Measurements from ENCODE around the gene ACTG1. TPM values are rescaled to one million over a fixed set of nuclear protein-coding genes. Genes with fewer than 3 reads are reported as not detected.

Gene ACTG1
- total and polyA plus RNA-seq, 2 of the 4 experiments (the other 2 are of a cell fraction): 10,907 to 15,732 TPM

GRCh38 chr17:81526662-81527571, 14.3 kb upstream of the ACTG1 start:
- BruUV-seq (replicated peaks): no TSS peak
- no peaks in the 10 kb centered on the region for H3K36me3 ChIP-seq (ENCODE audit: control insufficient read depth, insufficient read depth, low read length)
- H4K8ac ChIP-seq (ENCODE audit: low read depth in 2 of 2, low read length in 2 of 2): no peak overlapping the region
- dilution Hi-C loops (cut with HindIII; ENCODE audit: low sequenced_read_pairs, unreplicated experiment): no loop called here
- no peak overlapping the region for H3K4me2 ChIP-seq (ENCODE audit: low read depth, low read length)
- H3K9me3 ChIP-seq (ENCODE audit: control insufficient read depth, insufficient read depth, low read length): no peaks in the 10 kb centered on the region
- H3K4me1 ChIP-seq (ENCODE audit: control insufficient read depth, insufficient read depth, low read length): peaks cover 5% of the 10 kb centered on the region; the same call in 1 of the 2 replicates
- POLR2A ChIA-PET (ENCODE audit: unreplicated experiment): no interaction called here
- H3K56ac ChIP-seq (ENCODE audit: extremely low read depth, insufficient read depth, low read length): no peak overlapping the region
- peaks cover 9% of the 10 kb centered on the region for H3K27me3 ChIP-seq (ENCODE audit: control insufficient read depth, insufficient read depth, low read length)
- H4K5ac ChIP-seq (ENCODE audit: low read depth, low read length): no peak overlapping the region
- no peak overlapping the region for H2AFZ ChIP-seq (replicated peaks; ENCODE audit: low read length, poor library complexity)
- CTCF ChIA-PET: no interaction called here
- H2BK5ac ChIP-seq (ENCODE audit: low read depth, low read length, poor library complexity, severe bottlenecking): no peak overlapping the region
- in situ Hi-C loops (cut with MboI; ENCODE audit: low sequenced_read_pairs): no loop called here
- no peak overlapping the region for H2BK120ac ChIP-seq (ENCODE audit: low read depth, low read length)
- peaks cover 5% of the 10 kb centered on the region; the same call in 1 of the 2 replicates for H3K9me1 ChIP-seq (ENCODE audit: insufficient read depth, low read length)
- DNase-seq (no peak), ATAC-seq (ENCODE audit: low read depth) (no peak)
- no peak overlapping the region for H3K9ac ChIP-seq (ENCODE audit: low read depth, low read length)
- H4K91ac ChIP-seq (ENCODE audit: insufficient read depth, low read depth, low read length): no peak overlapping the region
- H4K20me1 ChIP-seq (ENCODE audit: insufficient read depth, low read length): peaks cover 17% of the 10 kb centered on the region
- H3K18ac ChIP-seq (ENCODE audit: low read depth, low read length): no peak overlapping the region
- H3K14ac ChIP-seq (replicated peaks; ENCODE audit: low read depth, low read length): no peak overlapping the region
- no peak overlapping the region for H3K23ac ChIP-seq (ENCODE audit: low read depth, low read length)
- intact Hi-C loops (cut with micrococcal nuclease): no loop called here
- no peak for TF ChIP-seq RFX5 (IDR thresholded peaks at IDR 0.05; ENCODE audit: low read depth, low read length)
- TF ChIP-seq CHD1 (IDR thresholded peaks at IDR 0.05; ENCODE audit: low read depth, low read length): no peak
- TF ChIP-seq MAZ (IDR thresholded peaks at IDR 0.05; ENCODE audit: borderline replicate concordance, low read depth, low read length): no peak
- no peak for TF ChIP-seq USF2 (IDR thresholded peaks at IDR 0.05; ENCODE audit: low read depth, low read length)
- no peak for TF ChIP-seq BHLHE40 (IDR thresholded peaks at IDR 0.05; ENCODE audit: low read depth, low read length)
- no peak for TF ChIP-seq CEBPB (IDR thresholded peaks at IDR 0.05; ENCODE audit: low read depth, low read length)
- no peak for TF ChIP-seq RAD21 (IDR thresholded peaks at IDR 0.05; ENCODE audit: low read length)
- H2BK20ac ChIP-seq (ENCODE audit: low read depth, low read length): no peak overlapping the region
- WGBS, 2 experiments (ENCODE audit: extremely low coverage in 2 of 2, insufficient read length in 1 of 2): 100% methylated on average over 1 of the region's 21 CpGs; no CpG with 5 or more reads in 1 of the 2 experiments
- no peaks in the 10 kb centered on the region for H3K79me1 ChIP-seq (ENCODE audit: low read depth in 1 of 2, low read length in 2 of 2)
- no peak overlapping the region for H2AK5ac ChIP-seq (ENCODE audit: low read depth, low read length)
- H2BK15ac ChIP-seq (ENCODE audit: low read depth, low read length): no peak overlapping the region
- no peak overlapping the region for H3K27ac ChIP-seq (ENCODE audit: insufficient read depth, low read length)
- no peak overlapping the region for H3K4ac ChIP-seq (ENCODE audit: low read depth, low read length)
- H2AK9ac ChIP-seq (replicated peaks; ENCODE audit: low read depth, low read length, poor library complexity): no peak overlapping the region
- H3K4me3 ChIP-seq (ENCODE audit: insufficient read depth, low read depth, low read length): no peak overlapping the region
